CD4-positive, alpha-beta T cell treated with Interleukin-1 beta for 1 hour (primary cell): ENCODE measurements around the gene HTRA1.

ENCODE experiments used
- DNase-seq, 2 donors: peaks; one replicate each; pipeline ENCODE4 v3.0.0-alpha.2; 2020 to 2022

HTRA1 gene

DNA sequence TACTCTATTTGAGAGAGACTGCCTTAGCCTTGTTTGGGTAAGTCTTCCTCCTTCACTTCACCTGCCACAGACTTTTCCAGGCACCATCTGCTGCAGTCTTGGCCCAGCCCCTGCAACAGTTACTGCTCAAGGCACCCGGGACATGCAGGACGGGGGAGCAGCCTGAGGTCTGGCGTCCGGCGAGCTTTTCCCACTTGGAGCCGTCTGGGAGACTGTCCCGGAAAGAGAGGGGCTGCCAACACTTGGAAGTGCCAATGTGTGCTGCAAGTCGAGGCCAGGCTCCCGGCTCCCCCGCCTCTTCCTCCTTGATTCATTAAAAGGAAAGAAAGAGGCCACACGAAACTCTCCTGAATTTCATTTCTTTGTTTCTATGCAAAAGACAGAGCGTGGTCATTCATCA is 13.7 kb downstream of the HTRA1 start:
- no peak for DNase-seq

DNA sequence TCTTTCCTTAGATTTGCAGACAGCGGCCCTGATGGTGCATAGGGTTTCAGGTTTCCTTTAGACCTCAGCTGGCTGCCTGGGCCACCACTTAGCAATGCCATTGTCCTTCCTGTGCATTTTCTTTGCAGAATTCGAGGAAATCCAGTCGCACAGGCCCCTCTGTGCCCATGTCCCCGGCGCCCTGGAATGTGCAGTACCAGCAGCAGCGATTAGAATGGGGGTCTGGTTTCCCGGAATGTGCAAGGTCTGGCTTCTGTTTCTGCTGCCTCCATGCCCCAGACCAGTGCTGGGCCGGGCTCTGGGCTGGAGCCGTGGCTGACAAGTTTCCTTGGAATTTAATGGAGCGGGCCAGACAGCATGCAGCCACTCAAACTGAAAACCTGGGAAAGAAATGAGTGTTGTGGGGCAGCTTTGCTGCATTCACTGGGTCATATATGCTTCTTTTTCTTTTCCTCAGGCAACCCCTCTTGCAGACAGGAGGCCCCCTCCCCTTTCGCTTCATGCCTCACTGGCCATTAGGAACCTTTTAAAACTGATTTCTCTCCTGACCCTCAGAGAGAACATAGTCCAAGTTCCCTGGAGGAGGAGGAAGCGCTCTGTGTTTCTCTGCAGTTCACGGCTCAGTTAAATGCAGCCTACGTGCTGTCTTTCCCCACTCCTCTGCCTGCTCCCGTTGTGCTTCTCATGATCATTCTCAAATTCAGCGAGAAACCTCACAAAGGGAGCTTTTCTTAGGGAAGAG is 14.4 kb downstream of the HTRA1 start:
- no peak for DNase-seq

DNA sequence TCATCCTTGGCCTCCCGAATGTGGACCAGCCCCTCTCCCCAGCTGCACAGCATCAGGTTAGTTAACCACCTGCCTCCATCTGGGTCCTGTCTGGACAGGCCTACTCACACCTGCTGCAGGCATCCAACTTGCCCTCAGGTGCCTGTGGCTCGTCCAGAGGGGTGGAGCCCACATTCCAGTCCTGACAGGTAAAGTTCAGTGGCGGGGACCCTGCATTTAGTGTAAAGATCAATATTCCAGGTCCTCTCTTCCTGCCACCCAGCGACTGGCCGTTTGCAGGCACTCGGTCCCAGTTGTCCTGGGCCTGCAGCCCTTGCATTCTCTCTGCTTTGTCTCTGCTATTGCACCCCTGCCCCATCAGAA is 15.0 kb downstream of the HTRA1 start:
- no peak for DNase-seq

DNA sequence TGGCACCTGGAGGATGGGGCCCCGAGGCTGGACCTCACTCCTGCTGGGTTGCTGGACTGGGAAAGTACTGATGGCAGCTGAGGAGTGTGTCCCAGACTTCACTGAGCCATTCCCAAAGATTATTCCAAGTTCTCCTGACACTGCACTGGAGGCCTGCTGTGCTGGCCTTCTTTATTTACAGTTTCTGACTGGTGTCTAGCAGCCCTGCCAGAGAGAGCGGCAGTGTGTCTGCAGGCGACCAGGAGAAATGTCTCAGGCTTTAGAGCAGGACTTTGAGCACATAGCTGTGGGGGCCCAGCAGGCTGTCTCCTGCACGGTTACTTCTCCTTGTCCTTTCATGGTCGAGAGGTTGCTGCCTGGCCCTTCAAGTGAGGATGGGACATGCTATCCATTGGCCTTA is 16.1 kb downstream of the HTRA1 start:
- DNase-seq: no peak

DNA sequence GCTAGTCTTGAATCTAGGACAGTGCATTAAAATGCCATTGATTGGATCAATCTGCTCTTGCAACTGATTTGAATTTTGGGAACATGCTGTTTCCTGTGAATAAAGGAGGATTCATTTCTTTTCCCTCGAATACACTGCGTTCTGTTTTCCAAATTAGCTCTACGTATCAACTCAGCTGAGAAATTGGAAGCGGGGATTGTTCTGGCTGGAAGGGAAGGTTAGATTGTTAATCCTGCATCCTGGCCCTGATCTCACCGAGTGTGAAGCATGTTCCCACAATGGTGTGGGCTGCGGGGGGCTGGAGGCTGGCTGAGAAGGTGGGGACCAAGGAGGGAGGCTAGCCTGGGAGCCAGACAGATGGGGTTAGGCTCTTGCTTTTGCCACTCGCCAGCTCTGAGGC is 17.6 kb downstream of the HTRA1 start:
- no peak for DNase-seq

DNA sequence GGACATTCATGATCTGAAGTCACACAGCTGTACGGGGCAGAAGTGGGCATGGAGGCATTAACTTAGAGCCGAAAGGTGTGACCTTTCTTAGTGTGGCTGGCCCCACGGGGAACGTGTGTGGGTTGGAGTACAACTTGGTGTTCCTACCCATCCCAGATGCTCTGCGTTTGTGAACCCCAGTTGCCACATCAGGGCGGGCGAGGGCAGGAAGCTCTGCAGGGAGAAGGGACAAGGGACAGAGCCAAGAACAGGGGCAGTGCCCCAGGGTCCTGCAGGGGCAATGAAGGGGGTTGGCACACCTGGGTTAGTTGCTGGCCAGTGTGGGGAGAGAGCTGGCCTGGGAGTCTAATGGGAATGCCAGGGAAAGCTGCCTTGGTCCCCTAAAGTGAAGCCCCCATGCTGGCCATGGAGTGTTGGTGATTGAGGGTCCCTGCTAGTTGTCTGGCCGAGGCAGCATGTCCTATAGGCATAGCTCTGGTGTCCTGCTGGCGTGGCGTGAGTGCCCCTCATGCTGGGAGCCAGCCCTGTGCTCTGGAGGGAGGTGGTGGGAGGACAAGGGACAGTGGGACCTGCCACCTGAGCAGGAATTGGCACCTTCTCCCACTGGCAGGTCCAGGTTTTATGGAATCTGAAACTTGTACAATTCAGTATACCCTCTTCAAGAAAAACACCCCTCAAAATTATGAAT is 18.9 kb downstream of the HTRA1 start:
- DNase-seq: no peak

DNA sequence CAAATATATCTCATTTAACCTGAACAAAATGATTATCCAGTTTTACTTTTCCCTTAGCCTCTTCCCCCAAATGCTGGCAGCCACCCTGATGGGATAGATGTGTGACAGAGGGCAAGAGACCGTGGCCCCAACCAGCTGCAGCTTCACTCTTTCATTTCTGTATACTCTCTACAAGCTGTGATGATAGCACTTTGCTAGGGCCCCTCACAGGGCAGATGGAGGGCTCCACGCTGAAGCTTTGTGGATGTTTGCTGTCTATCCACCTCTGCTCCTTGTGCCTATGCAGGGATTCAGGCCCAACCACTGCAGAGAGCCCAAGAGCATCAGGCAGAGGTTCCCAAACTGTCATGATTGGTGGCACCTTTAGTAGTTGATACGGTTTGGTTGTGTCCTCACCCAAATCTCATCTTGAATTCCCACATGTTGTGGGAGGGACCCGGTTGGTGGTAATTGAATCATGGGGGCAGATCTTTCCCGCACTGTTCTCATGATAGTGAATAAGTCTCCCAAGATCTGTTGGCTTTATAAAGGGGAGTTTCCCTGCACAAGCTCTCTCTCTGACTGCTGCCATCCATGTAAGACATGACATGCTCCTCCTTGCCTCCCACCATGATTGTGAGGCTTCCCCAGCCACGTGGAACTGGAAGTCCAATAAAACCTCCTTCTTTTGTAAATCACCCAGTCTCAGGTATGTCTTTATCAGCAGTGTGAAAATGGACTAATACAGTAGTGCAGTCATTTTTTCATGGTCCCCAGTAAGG is 20.1 kb downstream of the HTRA1 start:
- no peak for DNase-seq

DNA sequence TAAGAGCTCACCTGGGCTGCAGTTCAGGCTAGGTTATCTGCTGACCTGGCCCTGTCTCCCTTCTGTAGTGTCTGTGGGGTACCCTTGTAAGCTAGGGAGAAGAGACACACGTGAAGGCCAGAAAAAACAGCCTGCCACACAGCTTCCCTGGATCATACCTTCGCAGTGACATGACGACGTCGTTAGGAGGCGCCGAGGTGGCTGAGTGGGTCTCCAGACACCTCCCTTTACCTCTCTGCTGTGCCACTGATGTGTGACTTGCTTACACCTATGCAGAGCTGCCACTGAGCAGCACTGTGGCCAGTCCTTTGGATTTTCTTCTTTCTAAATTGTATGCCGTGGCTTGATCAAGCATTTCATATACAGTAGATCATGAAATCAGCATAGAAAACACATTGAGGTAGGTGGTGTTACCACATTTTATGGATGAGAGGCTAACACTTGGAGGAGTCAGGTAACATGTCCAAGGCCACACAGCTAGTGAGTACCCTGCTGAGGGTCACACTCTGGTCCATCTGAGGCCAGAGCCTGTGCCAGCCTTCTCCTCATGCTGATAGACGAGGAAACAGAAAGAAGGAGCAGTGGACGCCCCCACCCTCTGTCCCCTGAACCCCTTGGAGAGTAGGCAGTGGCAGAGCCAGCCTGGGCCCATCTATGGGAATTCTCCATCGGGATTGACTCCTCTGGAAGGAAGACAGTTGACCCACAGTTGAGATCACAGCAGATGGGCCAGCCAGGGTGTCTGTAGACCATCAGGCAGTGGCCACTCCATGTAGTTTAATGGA is 23.1 kb downstream of the HTRA1 start:
- no peak for DNase-seq

DNA sequence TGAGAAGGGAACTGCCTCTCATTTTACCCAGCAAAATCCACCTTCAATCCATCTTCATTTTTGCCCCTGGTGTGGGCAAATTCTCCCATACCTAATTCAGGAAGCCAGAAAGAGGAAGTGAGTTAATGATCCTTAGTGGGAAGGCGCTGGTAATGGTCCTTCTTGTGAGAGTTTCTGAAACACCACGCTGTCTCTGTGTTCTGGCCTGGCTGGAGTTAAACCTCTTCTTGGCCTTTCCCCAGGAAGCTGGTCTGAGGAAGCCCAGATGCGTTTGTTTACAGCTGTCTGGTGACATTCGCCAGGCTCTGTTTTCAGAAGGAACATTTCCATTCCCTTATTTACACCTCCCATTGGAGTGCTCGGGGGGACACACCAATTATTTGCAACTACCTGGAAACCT is 24.3 kb downstream of the HTRA1 start:
- no peak for DNase-seq

DNA sequence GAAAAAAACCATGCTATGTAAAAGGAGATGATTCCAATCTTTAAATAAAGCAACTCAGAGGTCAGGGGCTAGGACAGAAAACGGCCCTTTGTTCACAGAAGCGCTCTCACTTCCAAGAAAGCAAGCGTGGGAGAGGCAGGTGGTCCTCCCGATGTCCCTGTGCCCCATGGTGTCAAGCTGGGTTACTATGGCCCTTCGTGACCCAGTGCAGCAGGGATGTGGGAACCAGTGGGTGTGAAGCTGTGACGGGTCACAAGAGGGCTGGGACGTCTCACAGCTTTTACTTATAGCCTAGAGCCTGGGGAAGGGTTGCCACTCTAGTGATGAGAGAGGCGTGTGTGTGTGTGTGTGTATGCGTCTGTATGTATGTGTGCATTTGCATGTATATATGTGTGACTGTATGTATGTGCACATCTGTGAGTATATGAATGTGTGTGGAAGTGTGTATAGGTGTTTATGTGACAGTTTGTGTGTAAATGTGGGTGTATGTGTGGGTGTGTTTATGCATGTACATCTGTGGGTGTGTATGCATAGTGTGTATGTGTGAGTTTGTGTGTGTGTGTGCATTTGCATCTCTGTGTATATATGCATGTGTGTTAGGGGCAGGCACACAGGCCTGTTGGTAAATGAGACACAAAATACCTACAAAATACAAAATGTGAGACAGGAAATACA is 25.2 kb downstream of the HTRA1 start:
- no peak for DNase-seq

DNA sequence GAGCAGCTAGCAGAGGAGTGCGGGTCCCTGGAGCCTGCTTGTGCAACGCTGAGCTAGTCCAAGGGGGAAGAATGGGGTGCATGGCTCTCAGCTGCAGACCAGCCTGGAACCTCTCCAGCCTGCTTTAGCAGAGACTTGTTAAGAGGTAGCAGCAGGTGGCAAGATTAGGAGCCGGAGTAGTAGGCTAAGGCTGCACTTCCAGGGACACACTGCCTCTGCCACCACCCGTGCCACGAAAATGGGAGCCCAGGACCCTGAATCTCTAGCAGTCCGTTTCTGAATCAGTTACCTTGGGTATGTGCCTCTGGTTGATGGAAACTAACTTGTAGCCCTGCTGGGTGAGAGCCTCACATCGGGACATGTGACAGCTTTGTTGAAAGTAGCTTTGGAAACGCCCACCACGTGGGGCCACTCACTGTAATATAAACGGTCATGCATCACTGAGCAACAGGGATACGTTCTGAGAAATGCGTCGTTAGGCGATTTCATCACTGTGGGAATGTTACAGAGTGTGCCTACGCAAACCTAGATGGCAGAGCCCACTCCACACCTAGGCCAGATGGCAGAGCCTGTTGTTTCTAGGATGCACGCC is 25.9 kb downstream of the HTRA1 start:
- no peak for DNase-seq

DNA sequence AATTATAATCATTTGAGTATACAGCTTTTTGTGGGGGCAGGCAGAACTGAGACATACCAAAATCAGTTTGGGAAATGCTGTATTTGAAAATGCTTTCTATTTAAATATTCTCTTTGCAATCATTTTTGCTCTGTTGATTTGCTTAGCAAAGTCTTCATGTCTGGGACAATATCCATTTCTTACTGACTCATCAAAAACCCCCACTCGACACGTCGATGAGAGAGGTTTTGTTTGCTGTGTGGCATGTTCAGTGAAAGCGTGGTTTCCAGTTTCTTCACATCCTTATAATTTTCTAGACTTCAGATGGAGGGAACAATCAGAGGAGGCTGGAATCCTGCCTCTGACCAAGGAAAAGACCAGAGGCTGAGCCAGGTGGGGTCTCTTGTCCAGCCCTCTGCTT is 28.9 kb downstream of the HTRA1 start:
- no peak for DNase-seq

DNA sequence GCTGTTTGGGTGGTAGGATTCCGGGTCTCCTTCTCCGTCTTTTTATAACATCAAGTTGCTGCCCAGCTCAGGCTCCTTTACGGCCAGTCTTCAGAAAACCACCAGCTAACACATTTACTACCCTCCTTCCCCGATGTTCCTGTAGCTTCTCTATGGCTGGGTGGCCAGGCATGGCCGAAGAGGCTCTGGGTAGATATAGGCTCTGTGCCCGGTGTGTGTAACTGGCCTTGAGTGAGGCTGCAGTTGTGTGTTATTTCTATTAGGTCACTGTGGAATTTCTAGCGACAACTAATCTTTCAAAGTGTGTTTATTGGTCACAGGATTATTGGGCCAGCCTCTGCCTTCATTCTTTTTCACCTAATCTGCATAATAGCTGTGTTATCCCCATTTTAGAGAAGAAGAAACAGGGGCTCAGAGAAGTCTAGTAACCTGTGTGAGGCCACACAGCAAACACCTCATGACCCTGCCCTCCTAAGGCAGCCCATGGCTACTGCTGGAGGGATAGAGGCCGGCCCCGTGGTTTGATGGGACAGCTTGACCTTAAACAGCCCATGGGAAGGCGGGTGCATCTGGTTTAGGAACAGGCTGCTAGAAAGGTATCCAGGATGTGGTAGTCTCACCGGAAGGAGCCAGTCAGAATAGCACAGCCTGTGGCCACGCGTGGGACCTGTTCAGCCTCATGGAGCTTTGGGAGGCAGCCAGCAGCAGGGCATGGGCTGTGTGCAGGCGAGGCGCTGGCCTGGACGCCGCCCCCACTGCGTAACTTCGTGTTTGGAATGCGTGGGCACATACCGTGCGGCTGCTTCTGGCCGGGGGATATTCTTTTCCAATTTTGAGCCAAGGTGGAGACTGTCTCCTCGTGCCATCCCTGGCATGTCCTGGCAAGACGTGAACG is 29.7 kb downstream of the HTRA1 start:
- peak in 1 of 2 donors; percentile 24 for DNase-seq

DNA sequence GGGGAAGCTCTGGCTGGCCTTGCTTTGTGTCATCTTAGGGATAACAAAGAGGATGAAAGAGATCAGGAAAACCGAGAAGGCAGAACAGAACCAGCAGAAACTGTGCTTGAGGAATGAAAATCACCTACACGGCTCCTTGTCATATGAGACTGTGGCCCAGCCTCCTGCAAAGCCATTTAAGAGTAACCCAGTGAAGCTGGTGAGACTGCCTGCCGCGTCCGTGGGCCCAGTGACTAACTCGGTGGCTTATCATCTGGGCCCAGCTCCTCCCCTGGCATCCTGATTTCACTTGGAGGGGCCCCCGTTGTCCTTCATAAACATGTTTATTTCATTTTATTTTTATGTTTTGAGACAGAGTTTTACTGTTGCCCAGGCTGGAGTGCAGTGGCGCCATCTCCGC is 30.7 kb downstream of the HTRA1 start:
- no peak for DNase-seq

DNA sequence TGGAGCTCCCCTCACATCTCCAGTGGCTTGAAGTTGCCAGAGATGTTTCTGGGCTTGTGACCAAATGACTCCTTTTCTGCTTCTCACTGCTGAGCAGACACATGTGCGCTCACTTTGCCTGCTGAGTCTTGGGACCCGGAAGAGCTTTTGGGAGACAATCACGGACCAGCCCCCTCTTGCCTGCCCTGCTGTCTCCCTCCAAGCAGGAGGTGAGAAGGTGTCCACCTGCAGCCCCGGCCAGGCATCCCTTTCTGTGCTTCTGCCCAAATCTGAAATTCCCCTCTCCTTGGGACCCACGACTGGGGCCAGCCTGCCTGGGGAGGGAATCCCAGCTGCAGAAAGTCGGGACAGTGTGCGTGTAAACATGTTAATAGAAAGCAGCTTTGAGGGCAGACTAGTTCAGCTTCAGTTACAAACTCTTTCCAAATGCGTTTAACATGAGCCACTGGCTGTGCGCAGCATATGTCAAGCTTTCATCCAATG is 31.7 kb downstream of the HTRA1 start:
- DNase-seq: no peak

DNA sequence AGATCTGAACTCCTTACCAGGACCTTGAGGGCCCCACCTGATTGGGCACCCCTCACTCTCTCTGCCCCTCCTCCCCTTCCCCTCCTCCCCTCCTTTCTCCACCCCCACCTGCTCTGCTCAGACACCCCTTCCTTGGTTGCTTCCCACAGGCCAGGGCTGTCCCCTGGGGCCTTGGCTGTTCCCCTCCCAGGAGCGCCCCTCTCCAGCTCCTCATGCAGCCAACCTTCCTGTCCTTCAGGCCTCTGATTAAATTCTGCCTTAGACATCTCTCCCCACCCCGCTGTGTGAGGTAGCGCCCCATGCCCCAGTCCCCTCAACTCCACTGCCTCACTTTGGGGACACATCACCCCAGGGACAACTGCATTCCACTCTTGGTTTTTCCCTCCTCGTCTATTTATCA is 32.4 kb downstream of the HTRA1 start:
- DNase-seq: no peak

DNA sequence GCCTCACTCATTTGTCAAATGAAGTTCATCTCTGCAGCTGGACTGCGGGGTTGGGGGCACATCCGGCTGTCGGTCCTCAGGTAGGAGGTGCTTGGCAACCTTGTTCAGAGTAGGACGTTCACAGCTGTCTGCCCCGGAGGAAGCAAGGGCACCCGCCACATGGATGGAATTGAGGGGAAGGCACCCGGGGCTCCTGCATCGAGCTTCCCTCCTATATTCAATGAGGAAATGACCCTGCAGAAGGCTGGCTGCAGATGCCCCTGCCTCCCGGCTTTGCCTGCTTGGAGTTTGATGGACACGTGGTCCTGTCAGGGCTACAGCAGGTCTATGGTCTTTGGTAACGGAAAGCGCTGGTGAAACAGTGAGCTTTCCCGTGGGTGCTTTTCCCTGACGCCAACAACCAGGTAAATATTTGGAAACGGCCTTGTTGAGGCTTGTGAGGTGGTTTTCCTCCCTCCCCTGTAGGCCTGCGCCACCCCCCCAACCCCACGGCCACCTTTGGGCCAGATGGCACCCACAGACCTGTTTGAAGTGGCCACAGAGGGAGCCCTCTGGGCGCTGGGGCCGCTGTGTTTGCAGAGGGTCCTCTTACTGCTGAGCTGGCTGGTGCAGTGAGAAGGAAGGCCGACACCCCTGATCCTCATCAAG is 32.9 kb downstream of the HTRA1 start:
- no peak for DNase-seq

DNA sequence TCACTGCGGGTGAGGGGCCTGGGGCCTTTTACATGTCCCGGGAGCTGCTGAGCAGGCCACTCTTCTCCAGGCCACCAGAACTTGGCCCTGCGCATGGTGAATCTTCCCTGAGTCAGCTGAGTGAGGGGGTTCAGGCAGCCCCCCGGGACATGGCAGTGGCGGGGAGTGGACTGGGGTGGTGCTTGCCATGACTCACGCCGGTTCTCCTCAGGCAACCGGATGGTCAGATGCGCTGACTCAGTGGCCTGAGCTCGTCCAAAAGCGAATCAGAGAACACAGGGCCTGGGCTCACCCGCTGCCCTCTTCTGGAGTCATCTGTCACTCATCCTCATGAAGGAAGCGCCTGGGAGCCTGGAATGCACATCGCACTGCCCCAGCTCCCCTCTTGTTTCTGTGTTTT is 33.5 kb downstream of the HTRA1 start:
- no peak for DNase-seq

DNA sequence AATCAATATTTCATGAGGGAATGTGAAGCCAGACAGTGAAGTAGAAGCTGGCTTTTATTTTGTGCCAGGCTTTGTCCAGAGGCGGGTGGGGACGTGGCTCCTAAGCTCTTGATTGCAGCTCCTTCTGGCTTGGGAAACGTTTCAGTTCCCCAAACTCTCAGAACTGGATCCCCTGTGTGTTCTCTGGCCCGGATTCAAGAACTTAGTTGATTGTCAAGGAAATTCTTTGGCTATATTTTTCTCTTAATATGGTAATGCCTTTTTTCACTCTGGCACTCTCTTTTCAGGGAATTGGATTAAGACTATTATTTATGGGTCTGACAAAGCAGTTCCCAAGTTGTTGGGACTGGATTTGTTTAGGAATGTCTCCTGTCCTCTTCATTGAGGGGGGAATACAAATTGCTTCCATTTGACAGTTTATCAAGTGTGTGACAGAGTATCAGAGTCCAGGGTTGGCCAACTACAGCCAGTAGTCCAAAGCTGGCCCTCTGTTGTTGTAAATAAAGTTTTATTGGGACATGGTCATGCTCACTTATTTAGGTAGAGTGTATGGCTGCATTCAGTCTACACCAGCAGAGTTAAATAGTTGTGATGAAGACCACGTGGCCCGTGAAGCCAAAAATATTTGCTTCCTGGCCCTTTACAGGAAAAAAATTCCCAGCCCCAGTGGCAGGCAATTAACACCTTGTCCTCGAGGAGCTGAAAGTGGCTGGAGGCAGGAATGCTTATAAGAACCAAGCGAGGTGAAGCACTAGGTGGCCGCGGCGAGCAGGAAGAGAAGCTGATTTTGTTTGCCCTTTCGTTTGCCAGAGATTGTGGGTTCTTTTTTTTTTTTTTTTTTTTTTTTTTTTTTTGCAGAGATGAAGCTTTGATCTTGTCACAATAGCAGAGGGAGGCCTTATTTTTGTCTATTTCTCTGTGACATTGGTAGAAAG is 34.3 kb downstream of the HTRA1 start:
- peak in 1 of 2 donors; percentile 24 for DNase-seq
